ENCODE results near the gene ZNF296. TPM values are rescaled to one million over a fixed set of nuclear protein-coding genes. Genes with fewer than 3 reads are reported as not detected.

ZNF296 gene
- total RNA-seq, 1 experiment from 2014 or later: not detected

GRCh38 chr19:45087531-45087930 lies 11.3 kb upstream of the ZNF296 start:
- no peak for DNase-seq (ENCODE audit: low read depth)

DNA sequence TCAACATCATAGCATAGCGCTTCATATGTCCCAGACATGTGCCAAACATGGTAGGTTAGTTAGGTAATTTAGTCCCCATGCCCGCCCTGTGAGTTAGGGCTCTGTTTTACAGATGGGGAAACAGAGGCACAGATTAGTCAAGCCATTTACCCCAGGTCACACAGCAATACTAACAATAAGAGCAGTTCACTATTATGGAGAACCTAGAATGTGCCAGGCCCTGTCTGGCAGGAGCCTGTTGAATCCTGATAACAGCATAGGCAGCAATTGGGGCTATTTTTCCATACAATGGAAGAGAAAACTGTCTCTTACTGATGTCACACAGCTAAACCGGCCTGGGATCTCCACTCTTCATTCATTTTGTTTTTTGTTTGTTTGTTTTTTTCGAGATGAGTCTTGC lies 10.2 kb upstream of the ZNF296 start:
- no peak for DNase-seq (ENCODE audit: low read depth)

DNA sequence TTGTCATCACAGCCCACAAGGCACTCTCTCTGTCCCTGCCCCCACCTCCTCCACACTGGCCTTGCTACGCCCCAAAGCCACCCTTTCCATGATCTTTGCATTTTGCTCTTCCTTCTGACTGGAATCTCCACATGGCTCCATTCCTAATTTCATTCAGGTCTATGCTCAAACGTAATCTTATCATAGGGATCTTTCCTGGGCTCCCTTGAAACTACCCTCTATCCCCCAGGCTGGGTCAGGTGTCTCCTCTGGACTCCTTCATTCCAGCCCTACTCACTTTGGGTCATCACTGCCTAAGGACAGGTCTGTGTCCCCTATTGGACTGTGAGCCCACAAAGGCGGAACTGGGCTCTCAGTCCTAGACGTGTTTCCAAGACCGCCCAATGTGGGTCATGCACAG lies 5.9 kb upstream of the ZNF296 start:
- no peak for DNase-seq (ENCODE audit: low read depth)

- no peak for DNase-seq (ENCODE audit: low read depth)
Measured at GRCh38 chr19:45079911-45080370, 3.7 kb upstream of the ZNF296 start.

DNA sequence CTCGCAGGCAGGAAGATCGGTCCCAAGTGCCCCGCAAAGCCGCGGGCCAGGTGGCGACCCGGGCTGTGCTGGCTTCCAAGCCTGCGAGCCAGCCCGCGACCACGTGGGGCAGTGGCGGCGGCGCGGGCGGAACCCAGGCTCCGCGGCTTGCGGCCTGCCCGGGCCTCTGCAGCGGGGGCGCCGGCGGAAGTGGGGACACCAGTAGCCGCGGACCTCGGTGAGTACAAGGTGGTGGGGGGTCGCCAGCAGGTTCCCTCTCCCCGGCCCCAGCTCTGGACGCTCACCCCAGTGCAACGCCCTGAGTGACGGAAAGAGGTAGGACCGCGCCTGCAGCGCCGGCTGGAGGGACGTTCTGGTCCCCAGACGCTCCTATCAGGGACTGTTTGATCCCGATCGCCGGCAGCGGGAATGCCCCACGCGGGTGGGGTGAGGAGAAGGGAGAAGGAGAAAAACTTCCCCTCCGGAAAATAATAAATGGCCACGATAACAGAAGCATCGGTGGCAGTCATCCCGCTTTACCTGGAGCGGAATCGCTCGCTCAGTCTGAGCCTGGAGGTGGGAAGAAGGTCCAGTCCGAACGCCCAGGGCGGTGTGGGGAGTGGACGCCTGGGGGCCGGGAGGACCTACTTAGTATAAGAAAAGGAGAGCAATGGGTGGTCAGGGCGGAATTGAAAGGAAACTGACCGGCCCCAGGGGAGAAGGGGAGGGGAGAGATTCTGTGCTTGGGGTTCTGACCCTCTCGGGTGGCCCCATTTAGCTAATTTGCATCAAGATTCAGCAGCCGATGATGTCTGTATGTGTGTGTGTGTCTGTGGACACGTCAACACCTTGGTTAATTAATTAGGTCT lies 3.0 kb upstream of the ZNF296 start, which contains the start of gene GEMIN7:
GEMIN7 (plus strand) TSS at position 198 of the 848 bp plus-strand sequence. CDS start 10,855 bp downstream, outside the sequence.
- DNase-seq (ENCODE audit: low read depth): peak; percentile 66

DNA sequence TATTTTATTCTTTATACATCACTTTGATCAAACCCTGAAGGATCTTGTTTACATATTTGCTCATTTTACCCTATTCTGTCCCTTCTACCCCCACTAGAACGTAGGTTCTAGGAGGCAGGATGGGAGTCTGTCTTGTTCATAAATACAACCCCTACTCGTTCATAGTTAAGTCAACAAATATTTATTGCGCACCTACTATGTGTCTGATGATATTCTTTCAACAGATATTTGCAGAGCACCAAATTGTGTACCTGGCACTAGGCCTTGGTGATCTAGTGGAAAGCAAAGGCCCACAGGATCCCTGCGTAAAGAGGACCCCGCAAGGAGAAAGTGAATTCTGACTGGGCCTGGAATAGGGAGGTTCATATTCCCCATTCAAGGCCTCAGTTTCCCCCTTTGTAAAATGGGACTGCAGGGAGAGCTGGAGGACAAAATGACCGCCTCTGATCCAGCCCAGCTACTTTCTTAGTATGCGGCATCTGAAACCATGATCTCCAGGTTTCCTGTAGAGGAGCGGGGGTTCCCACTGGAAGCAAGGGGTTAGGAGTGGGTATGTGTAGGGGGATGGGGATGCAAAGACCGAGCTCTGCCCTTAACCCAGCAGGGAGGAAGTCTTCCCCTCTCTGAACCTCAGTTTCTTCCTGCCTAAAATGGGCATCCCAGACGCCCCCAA lies 2.2 kb upstream of the ZNF296 start:
- no peak for DNase-seq (ENCODE audit: low read depth)

DNA sequence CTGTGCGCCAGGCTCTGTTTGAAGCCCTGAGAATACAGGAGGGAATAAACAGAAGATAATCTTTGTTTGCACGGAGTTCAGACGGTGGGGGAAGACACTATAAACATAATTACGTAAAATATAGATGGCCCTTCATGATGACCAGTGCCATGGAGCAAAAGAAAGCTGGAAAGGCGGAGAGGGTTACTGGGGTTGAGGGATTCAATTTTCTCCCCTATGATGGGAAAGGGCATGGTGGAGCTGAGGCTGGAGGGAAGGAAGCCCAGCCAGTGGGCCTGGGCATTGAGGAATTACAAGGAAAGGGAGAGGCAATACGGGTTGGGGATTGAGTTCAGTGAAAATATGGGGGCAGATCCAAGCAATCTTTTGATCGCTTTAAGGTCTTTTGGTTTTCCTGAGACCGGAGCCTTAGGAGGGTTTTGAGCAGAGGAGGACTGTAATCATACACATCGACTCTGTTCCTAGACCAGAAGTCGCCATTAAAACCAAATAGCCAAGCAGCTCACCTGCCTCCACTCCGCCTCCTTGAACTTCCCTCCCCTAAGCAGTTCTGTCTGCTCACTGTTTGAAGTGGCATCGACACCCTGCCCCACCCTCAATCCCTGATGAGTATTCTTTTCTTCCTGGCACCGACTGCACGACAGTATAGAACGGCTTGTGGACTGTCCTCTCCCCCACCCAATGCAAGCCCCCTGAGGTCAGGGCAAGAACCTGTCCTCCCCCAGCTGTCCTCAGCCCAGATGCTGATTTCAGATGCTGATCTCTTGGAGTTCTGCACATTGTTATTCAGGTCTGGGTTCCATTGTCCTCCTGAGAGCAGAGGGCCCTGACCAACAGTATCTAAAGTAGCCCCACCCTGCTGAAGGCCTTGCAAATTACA lies 813 bp upstream of the ZNF296 start:
- no peak for DNase-seq (ENCODE audit: low read depth)

DNA sequence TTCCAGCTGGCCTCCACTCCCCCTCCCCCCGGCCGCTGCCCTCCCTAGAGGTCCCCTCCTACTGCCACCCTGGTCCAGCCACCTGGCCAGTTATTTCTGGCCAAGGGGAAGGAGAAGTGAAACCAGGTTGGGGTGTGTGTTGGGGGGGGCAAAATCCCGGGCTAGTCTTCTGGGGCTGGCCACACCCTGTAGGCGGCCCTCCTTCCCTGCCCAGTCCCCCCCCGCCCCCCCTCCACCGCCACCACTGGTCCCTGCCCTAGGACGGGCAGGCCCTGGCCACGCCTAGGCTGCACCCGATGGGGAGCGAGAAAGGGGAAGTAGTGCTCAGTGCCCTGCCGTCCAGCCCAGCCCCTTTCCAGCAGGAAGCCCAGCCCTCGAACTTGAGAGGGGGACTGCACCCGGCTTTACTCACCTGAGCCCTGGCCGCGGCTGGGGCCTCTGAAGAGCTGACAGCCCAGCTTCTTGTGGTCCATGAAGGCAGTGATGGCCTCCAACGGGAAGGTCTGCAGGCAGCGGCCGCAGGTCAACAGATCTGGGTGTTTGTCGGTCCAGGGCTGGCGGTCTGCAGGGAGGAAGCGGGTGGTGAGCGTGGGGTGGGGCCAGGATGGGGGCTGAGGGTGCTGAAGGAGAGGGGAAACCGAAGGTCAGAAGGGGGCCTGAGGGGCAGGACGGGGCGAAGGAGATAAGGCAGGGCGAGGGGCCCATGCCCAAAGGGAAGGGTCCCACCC lies 813 bp downstream of the ZNF296 start:
- DNase-seq (ENCODE audit: low read depth): no peak

- DNase-seq (ENCODE audit: low read depth): no peak
Measured at GRCh38 chr19:45074744-45075300, 1.5 kb downstream of the ZNF296 start.

GRCh38 chr19:45071969-45072790 lies 4.1 kb downstream of the ZNF296 start:
- no peak for DNase-seq (ENCODE audit: low read depth)

DNA sequence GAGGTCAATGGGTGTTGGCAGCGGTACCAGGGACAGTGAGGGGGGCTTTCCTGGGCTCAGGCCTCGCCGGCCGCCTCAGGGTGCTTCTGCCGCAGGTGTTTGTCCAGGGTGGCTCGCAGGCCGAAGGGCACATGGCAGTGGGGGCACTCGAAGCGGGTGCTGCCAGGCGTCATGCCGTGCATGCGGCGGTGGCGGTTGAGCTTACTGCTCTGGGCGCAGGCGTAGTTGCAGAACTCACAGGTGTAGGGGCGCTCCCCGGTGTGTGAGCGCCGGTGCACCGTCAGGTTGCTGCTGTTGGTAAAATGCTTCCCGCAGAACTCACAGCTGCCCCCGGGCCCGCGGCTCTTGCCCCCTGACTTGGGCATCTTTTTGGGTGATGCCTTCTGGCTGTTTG lies 4.7 kb downstream of the ZNF296 start:
- no peak for DNase-seq (ENCODE audit: low read depth)

DNA sequence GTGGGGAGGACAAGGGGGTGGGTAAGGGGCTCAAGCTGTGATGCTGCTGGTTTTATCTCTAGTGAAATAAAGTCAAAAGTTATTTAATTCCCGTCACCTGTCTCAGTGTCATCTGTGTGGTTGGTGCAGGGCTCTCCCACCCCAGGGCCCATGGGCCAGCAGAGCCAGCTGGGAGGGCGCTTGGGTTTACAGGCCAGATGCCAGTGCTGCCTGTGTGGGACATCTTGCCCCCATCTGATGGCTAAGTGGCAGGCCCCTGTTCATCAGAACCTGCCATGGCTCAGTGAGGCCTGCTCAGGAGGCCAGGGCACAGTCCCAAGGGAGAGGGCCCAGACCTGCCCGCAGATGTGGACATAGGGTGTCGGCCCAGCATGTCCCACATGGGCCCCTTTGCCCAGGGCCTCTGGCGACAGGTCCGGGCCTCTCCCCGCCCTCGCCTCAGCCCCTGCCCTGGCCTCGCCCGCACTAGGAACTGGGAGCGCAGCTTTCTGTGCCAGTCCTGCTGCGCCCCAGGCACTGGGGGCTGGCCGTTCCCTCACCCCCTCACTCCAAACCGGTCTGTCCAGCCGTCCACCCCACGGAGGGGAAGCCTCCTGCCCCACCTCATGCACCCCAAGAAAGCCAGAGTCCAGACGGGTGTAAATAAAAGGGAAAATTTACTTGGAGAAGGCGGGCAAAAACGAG lies 5.3 kb downstream of the ZNF296 start:
- no peak for DNase-seq (ENCODE audit: low read depth)

DNA sequence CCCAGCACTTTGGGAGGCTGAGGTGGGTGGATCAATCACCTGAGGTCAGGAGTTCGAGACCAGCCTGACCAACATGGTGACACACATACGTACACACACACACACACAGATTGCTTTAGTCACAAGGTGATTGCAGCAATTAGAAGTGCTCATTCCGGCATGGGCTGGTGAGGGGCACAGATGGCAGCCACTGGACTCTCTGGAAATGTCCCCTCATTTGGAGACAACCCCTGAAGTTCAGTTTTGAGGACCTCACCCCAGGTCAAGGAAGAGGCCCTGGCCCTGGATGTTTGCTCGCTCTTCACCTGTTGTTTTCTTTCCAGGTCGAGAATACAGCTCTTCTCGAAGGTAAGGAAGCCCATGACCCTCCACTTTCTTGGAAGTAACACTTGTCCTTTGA lies 6.1 kb downstream of the ZNF296 start:
- no peak for DNase-seq (ENCODE audit: low read depth)

- no peak for DNase-seq (ENCODE audit: low read depth)
Measured at GRCh38 chr19:45069056-45069455, 7.2 kb downstream of the ZNF296 start.

- no peak for DNase-seq (ENCODE audit: low read depth)
Measured at GRCh38 chr19:45068041-45068440, 8.2 kb downstream of the ZNF296 start.

GRCh38 chr19:45066921-45067661 lies 9.2 kb downstream of the ZNF296 start:
- DNase-seq (ENCODE audit: low read depth): no peak

- no peak for DNase-seq (ENCODE audit: low read depth)
Measured at GRCh38 chr19:45063851-45064801, 12.2 kb downstream of the ZNF296 start.

All from LHCN-M2 (cell line).